Testis (tissue), 5 donors: ENCODE data around the gene GGTLC1. TPM values are rescaled to one million over a fixed set of nuclear protein-coding genes. Genes with fewer than 3 reads are reported as not detected.

ENCODE experiments used
- DNase-seq: peaks from one replicate; pipeline ENCODE4 v3.0.0-alpha.2; 2019
- H3K27ac ChIP-seq, 2 donors: fragments of 200-600 bp; sonication (generic); one replicate each; pipeline ENCODE4 v1.5.1; 2019
- H3K27me3 ChIP-seq: fragments of 200-600 bp; sonication (generic); one replicate; pipeline ENCODE4 v1.5.1; 2019
- H3K36me3 ChIP-seq: fragments of 200-600 bp; sonication (generic); one replicate; pipeline ENCODE4 v1.5.1; 2017; ENCODE audit warnings: low read depth; ENCODE audit errors: missing control alignments
- H3K4me1 ChIP-seq: fragments of 200-600 bp; sonication (generic); one replicate; pipeline ENCODE4 v1.5.1; 2019
- H3K4me3 ChIP-seq, 2 donors: fragments of 200-600 bp; sonication (generic); one replicate each; pipeline ENCODE4 v1.5.1; 2017 to 2019
- H3K9me3 ChIP-seq: fragments of 200-600 bp; sonication (generic); one replicate; pipeline ENCODE4 v1.5.1; 2017
- CTCF ChIP-seq, 3 experiments: fragments of 450-650 bp in 2 of 3; fragments of 200-600 bp in 1 of 3; sonication (generic) in 1 of 3; IDR thresholded peaks; one replicate each; pipeline ENCODE4 v1.5.1; 2016 to 2019; ENCODE audit warnings: antibody characterized with exemption in 3 of 3, mild to moderate bottlenecking in 2 of 3, moderate library complexity in 1 of 3
- POLR2A ChIP-seq: fragments of 450-650 bp; IDR thresholded peaks from one replicate; pipeline ENCODE4 v1.6.1; 2017; ENCODE audit warnings: antibody characterized with exemption, mild to moderate bottlenecking, moderate library complexity
- WGBS, 2 donors: methylation state at CpG; one replicate each; pipeline ENCODE4 v1.1.5; 2018; 5-methylcytosine and 5-hydroxymethylcytosine counted together
- intact Hi-C: fragments of 100-400 bp; cut with DNase I; formaldehyde crosslinking; loops from one replicate; pipeline ENCODE4 v1.15.1; 2023; ENCODE audit warnings: low total_unique reads
- long read RNA-seq, 2 donors: transcript quantifications; one replicate each; lab custom pipeline, GENCODE V29; 2026
- polyA plus RNA-seq: library from polyadenylated mRNA; stranded (reverse); fragments of 350-450 nt; fragmentation: Illumina TruSeq; extraction: RNeasy Lipid Tissue Mini Kit (QIAGEN cat#74804); gene quantifications from one replicate; pipeline ENCODE4 v1.2.3, GENCODE V29; 2014; ENCODE audit warnings: low read depth, low replicate concordance; ENCODE audit not compliant: insufficient read depth
- total RNA-seq, 2 donors: library from RNA; depleted of rRNA; stranded (reverse); fragments of >200 nt; gene quantifications; one replicate each; pipeline ENCODE4 v1.2.3, GENCODE V29; 2016

GGTLC1 gene
- total RNA-seq (10 to 100 TPM in 1 of 2 donors, 1 to 10 TPM in 1; 6.9 to 13.4 TPM), polyA plus RNA-seq (20.7 TPM)
- long read RNA-seq, donor 1, result 0 reads
- long read RNA-seq, donor 2, result 0 reads

DNA sequence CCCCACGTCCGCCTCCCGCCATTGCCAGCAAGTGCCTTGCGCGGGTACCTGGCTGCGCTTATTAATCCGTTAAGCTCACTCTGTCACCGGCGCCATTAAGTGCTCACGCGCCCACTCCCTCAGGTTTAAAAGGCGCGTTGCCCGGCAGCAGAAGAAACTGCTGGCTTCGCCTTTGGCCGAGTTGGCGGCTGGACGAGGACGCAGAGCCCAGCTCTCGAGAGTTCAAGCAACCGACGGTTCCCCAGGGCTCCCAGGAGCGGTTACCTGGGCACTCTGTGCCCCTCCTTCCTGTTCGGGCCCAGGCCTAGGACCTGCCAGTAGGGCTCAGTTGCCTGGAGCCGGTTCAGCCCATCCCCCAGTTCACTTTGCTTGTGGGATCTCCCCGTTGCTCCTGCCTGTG is at the start of gene GGTLC1:
Gene GGTLC1, minus strand, starts transcription at position 219 of the 400 bp plus-strand sequence. CDS start 2,168 bp downstream, outside the sequence.
- Histone ChIP-seq H3K27me3 (no peaks in the 10 kb centered on the region), H3K4me3 (no peak within 1 kb of the TSS), H3K9me3 (no peaks in the 10 kb centered on the region), H3K27ac (no peak within 1 kb of the TSS), H3K4me1 (no peaks in the 10 kb centered on the region), H3K36me3 (no peaks in the 10 kb centered on the region)
- 75 to 80% methylated on average over 14 to 25 of the region's 26 CpGs for WGBS, 2 donors
- TF ChIP-seq POLR2A (no peak), CTCF (IDR thresholded peaks at IDR 0.05) (no peak)
- intact Hi-C loops, result no loop called here
- no peak for DNase-seq

GRCh38 chr20:24034820-24035219 is 46.2 kb upstream of the GGTLC1 start:
- no peak overlapping the region for H3K4me3 ChIP-seq
- no peak overlapping the region for H3K27ac ChIP-seq
- 71 to 72% methylated on average over 2 of the region's 2 CpGs for WGBS, 2 donors
- intact Hi-C loops, result no loop called here
- no peaks in the 10 kb centered on the region for H3K4me1 ChIP-seq
- no peaks in the 10 kb centered on the region for H3K9me3 ChIP-seq
- TF ChIP-seq POLR2A, result no peak
- no peak for TF ChIP-seq CTCF (IDR thresholded peaks at IDR 0.05)
- no peaks in the 10 kb centered on the region for H3K36me3 ChIP-seq
- no peaks in the 10 kb centered on the region for H3K27me3 ChIP-seq
- DNase-seq, result no peak

- DNase-seq, result no peak
- WGBS, 2 donors, result 94 to 99% methylated on average over 3 of the region's 3 CpGs
- no peaks in the 10 kb centered on the region for H3K4me1 ChIP-seq
- H3K9me3 ChIP-seq, result no peaks in the 10 kb centered on the region
- intact Hi-C loops, result no loop called here
- TF ChIP-seq CTCF (IDR thresholded peaks at IDR 0.05) (no peak), POLR2A (no peak)
- no peak overlapping the region for H3K27ac ChIP-seq
- H3K36me3 ChIP-seq, result no peaks in the 10 kb centered on the region
- H3K27me3 ChIP-seq, result no peaks in the 10 kb centered on the region
- H3K4me3 ChIP-seq, result no peak overlapping the region
Measured at GRCh38 chr20:24033565-24033964, 45.0 kb upstream of the GGTLC1 start.

DNA sequence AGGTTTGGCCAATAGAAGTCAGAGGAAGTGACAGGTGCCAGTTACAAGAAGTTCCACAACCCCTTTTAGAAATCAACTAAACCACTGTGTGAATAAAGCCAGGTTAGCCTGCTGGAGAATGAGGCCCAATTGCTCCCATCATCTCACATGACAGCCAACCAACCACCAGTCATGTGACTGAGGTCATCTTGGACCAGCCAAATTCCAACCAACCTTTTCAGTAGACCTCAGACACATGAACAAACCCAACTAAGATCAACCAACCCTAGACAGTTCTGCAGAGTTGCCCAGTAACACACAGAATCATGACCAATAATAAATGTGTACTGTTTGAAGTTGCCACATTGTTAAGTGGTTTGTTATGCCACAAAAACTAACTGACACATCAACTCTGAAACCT is 44.6 kb upstream of the GGTLC1 start:
- no peak for TF ChIP-seq POLR2A
- no peak for TF ChIP-seq CTCF (IDR thresholded peaks at IDR 0.05)
- H3K27me3 ChIP-seq, result no peaks in the 10 kb centered on the region

GRCh38 chr20:24032400-24032898 is 43.9 kb upstream of the GGTLC1 start:
- intact Hi-C loops, result no loop called here
- WGBS, 2 donors, result 89 to 93% methylated on average over 5 of the region's 5 CpGs
- H3K9me3 ChIP-seq, result no peaks in the 10 kb centered on the region
- no peak overlapping the region for H3K27ac ChIP-seq
- no peak for TF ChIP-seq CTCF (IDR thresholded peaks at IDR 0.05)
- no peak for TF ChIP-seq POLR2A
- H3K4me1 ChIP-seq, result no peaks in the 10 kb centered on the region
- no peaks in the 10 kb centered on the region for H3K36me3 ChIP-seq
- no peaks in the 10 kb centered on the region for H3K27me3 ChIP-seq
- H3K4me3 ChIP-seq, result no peak overlapping the region
- DNase-seq, result no peak

More for the DNA sequence above, 44.6 kb upstream of the GGTLC1 start:
- no peaks in the 10 kb centered on the region for H3K4me1 ChIP-seq
- H3K36me3 ChIP-seq, result no peaks in the 10 kb centered on the region
- H3K9me3 ChIP-seq, result no peaks in the 10 kb centered on the region
- no peak overlapping the region for H3K4me3 ChIP-seq
- intact Hi-C loops, result no loop called here
- no peak for DNase-seq
- H3K27ac ChIP-seq, result no peak overlapping the region
